GM19240 (cell line): ENCODE data around the gene TTYH3.

Source experiments
- DNase-seq: peaks from one replicate; pipeline ENCODE4 v3.0.0; 2011; ENCODE audit warnings: low spot score; ENCODE audit not compliant: insufficient read length

The TTYH3 gene

GRCh38 chr7:2634267-2635145, 2.7 kb downstream of the TTYH3 start:
- no peak for DNase-seq

DNA sequence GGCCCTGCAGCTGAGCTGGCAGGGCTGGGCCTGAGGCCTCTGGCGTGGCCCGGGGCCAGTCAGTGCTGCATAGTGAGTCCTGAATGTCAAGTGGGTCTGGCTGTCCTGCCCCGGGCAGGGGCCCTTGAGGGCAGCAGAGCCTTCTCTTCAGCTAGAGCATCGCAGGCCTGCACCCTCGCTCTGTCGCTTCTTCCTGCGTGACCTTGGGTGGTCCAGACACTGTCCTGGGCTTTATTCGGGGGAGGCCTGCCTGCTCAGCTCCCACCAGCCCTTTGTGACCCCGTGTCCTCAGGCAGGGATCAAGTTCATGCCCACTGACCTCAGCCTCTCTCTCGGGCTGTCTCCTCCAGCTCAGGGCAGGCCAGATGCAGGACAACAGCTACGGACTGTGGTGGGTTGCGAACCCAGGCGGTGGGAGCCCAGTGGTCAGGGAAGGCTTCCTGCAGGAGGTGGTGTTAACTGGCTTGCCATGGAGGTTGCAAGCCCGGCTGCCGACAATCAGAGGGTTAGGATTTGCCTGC, 3.4 kb downstream of the TTYH3 start:
- DNase-seq, result no peak

- no peak for DNase-seq
These were observed 4.3 kb downstream of the TTYH3 start for GRCh38 chr7:2635810-2636701.

- no peak for DNase-seq
These were observed 5.3 kb downstream of the TTYH3 start for GRCh38 chr7:2637066-2637471.

GRCh38 chr7:2637505-2638223, 5.9 kb downstream of the TTYH3 start:
- DNase-seq, result no peak

DNA sequence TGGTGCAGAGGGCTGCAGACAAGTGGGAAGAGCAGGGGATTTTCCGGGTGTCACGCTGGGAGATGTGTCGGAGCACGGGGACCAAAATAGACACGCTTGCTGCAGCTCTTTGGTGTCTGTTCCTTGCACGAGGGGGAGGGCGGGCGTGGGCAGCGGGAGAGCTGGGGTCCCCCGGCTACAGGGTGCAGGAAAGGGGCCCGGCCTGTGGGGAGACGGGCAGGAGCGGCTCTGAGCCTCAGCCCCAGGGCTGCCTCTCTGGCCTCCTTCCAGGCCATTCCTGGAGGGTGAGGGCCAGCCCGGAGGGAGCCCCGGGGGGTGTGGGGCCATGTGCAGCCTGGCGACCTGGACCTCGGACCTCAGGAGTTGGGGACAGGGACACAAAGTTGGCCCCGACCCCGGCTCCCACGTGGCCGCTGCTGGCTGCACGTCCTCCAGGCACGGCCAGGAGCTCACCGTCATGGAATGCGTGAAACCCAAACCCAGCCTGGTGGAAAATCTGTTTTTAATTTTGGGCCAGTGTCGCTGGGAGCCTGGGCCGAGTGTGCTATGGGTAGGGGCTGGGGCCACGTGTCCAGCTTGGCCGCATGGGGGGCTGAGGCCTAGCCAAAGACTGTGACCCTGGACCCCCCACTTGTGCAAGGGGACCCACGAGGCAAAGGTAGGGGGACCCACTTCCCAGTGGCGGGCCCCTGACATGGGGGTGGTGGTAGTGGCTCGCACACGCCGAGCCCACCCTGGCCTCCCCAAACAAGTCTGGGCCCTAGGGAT, 6.6 kb downstream of the TTYH3 start:
- DNase-seq, result no peak

- no peak for DNase-seq
These were observed 7.4 kb downstream of the TTYH3 start for GRCh38 chr7:2639181-2639681.

GRCh38 chr7:2639695-2640481, 8.1 kb downstream of the TTYH3 start:
- no peak for DNase-seq

DNA sequence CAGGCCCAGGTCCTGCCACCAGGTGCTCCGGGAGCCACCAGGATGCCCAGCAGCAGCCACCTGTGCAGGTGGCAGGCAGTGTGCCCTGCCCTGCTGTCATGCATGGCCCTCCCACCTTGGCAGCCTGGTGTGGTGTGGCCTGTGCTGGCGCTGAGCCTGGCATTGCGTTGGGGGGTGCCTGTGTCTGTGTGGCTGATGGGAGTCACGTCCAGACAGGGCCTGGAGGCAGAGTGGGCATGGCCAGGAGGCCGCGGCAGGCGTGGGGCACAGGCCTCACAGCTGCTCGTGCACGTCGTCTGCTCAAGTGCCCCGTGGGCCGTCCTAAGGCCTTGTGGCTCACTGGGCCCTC, 8.7 kb downstream of the TTYH3 start:
- DNase-seq, result no peak

DNA sequence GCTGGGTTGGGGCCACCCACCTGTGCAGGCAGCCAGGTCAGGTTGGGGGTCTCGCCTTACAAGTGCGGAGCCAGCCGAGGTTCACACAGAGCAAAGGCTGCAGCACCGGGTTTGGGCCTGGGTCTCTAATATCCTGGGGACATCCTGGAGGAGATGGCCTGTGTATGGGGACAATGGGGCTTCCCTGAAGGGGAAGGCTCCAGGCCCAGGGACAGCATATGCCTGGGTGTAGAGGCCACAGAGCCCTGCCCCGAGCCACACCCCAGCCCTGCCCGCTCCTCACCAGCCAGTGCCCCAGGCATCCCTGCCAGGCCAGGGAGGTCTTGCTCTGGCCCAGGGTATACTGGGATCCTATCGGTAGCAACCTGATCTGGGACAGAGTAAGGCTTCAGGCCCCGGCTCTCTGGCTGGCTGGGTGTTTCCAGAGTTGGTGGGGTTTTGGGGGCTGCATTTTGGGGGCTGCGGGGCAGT, 9.1 kb downstream of the TTYH3 start:
- DNase-seq, result no peak

DNA sequence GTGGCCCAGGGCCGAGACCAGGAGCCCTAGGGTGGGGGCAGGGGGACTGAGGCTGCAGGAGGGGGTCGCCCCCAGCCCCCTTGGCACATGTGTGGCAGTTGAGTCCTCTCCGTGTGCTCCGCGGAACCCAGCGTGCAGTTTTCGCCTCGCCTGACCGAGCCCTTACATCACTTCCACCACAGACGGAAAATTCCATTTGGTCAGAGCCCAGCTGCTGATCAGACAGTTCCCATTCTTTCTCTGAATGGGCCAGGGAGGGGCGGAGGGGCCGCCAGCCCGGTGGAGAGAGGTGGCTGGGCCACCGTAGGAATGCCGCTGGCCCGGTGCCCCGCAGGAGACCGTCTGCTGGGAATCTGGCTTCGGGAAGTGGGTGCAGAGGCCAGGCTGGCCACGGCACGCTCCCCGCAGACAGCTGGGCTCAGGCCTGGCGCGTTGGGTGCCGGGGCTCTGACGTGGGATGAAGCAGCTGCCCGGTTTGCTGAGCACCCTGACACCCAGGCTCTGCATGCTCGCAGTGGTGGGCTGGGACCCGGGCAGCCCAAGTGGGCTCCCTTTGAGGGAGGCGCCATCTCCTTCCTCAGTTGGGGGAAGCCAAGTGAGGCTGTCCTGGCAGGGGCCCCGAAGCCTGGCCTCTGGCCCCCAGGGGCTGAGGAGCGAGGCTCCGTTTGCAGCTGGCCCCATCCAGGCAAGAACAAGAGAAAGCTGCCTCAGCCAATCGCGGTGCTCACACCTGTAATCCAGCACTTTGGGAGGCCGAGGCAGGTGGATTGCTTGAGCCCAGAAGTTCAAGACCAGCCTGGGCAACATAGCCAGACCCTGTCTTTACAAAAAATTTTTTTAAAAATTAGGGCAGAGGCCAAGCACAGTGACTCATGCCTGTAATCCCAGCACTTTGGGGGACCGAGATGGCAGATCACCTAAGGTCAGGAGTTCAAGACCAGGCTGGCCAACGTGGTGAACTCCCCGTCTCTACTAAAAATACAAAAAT, 9.9 kb downstream of the TTYH3 start:
- DNase-seq, result no peak

DNA sequence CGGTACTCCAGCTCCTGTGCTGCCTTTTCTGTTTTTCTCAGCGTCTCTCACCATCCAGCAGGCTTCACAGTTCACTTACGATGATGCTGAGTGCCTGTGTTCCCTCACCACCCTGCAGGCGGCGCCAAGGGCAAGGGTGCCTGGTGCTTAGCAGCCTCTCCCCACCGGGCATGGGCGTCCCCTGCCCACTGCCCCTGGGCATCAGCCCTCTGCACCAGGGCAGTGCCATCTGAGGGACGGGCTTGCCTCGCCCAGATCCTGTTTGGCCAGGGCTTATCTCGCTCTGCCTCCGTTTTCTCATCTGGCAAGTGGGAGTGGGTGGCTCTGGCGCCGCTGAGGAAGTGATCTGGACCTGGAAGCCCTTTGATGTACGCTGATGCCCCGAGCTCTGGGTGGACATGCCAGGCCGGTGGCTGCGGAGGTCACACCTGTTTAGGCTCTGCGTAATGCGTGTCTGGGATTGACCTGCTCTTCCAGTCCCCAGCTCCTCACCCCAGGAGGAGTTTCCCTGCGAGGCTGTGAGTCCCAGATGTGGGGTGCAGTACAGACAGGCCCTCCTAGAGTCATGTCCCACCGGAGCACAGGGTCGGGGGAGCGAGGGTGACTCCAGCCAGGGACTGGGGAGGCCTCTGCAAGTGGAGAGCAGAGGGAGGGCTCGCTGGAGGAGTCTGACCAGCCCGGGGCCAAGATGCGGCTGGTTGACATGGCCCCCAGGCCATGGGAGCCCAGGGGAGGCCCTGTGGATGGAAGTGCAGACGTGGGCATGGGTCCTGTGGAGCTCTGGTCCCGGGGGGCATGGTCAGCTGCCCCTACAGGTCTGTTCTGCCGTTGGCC, 11.8 kb downstream of the TTYH3 start:
- no peak for DNase-seq

DNA sequence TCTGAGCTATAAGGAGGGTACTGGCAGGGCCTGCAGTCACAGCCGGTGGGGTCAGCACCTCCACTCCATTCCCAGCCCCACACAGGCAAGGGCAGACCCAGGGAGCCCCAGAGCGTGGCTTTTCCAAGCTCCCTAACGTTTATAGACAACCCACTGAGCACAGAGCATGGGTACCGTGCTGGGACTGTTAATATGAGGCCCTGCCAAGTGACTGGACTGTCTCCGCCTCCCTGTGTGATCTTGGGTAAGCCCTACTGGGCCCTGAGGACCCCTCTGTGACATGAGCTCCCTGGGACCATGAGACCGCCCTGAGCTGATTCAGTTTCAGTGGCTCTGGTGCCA, 12.4 kb downstream of the TTYH3 start:
- DNase-seq, result no peak

DNA sequence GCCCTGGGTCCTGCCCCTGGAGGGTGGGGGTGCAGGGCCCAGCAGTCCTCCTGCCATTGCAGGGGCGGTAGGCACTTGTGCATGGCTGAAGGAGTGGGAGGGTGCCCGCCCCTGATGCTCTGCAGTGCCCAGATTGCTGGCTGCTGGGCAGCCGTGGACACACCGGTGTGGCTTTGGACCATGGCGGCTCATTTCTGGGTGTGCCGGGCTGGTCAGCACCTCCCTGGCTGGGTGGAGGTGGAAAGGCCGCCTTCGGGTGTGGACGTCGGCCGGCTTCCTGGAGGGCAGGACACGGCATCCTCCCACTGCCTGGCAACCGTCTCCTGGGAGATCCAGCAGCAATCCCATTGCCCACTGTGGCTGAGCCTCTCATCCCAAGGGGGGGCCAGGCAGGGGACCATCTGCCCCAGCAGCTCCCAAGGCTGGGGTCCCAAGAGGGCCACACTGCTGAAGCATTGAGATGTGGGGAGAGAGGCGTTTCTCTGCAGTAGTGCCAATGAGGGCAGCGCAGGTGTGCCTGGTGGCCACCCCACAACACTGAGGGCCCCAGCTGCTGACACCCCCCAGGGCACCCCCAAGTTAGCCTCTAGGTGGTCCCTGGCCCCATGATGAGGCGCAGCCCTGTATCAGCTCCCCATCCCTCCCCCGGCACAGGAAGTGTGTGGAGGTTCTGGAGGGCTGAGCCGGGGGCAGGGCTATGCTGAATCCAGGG, 12.9 kb downstream of the TTYH3 start:
- peak; percentile 48 for DNase-seq

DNA sequence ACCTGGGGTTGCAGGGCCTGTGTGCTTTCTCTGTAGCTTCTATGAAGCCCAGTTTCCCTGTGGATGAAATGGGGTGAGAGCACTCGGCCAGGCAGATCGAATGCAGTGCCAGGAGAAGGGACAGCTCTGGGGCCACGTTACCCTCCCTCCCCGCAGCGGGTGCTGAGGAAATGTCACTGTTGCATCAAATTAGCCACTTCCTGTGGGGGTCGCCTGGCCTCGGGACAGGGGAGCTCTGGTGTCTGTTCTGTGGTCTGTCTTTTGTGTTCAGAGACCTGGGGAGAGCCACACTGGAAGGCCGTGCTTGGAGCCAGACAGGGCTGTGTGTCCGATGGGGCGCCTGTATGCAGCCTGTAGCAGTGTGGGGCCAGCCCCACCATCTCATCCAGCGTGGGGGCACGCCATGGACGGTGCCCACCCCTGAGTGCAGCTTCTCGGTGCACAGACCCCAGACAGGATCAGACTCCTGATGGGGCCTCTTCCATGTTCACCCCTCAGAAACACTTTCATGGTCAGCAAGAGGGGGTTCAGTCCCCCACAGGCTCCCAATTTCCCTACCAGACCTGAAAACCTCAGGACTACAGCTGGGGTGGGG, 13.6 kb downstream of the TTYH3 start:
- peak; percentile 65 for DNase-seq

GRCh38 chr7:2646336-2646679, 14.5 kb downstream of the TTYH3 start:
- no peak for DNase-seq
